ENCODE results near the gene BAG3. TPM values are rescaled to one million over a fixed set of nuclear protein-coding genes. Genes with fewer than 3 reads are reported as not detected.

The BAG3 gene
- total RNA-seq, 1 experiment from 2014 or later, result 75.7 TPM

GRCh38 chr10:119689016-119689580, 37.9 kb downstream of the BAG3 start:
- Histone ChIP-seq H3F3A (ENCODE audit: insufficient read depth, low read depth) (peaks cover 27% of the 10 kb centered on the region), H3K36me3 (ENCODE audit: low read depth) (no peaks in the 10 kb centered on the region), H3K4me3 (no peak overlapping the region), H3K4me2 (no peak overlapping the region), H3K9me3 (ENCODE audit: insufficient read depth, low read depth) (no peaks in the 10 kb centered on the region), H3K9me2 (ENCODE audit: insufficient read depth) (no peaks in the 10 kb centered on the region), H3K4me1 (replicated peaks; ENCODE audit: insufficient read depth) (peaks cover 23% of the 10 kb centered on the region), H3K27ac (no peak overlapping the region), H2AFZ (no peak overlapping the region), H4K20me1 (ENCODE audit: insufficient read depth) (no peaks in the 10 kb centered on the region), H3K27me3 (ENCODE audit: insufficient read depth, low read depth) (no peaks in the 10 kb centered on the region), H3K79me2 (ENCODE audit: low read depth) (no peaks in the 10 kb centered on the region)
- intact Hi-C loops (cut with micrococcal nuclease; ENCODE audit: unreplicated experiment), result no loop called here
- TF ChIP-seq EZH2 (IDR thresholded peaks at IDR 0.05; ENCODE audit: low read depth) (no peak), CTCF (conservative IDR thresholded peaks at IDR 0.05) (no peak)
- no TSS peak for BruUV-seq (replicated peaks)
- ChIA-PET POLR2A (ENCODE audit: unreplicated experiment) (no interaction called here), CTCF (interaction anchor here (0.7 kb wide), 1 partner anchor 176 kb away, joined by 15 read pairs; no protein-coding TSS in a partner anchor)
- no peak for DNase-seq

- H3K4me1 ChIP-seq (replicated peaks; ENCODE audit: insufficient read depth), result peaks cover 20% of the 10 kb centered on the region
- no TSS peak for BruUV-seq (replicated peaks)
- ChIA-PET CTCF (no interaction called here), POLR2A (ENCODE audit: unreplicated experiment) (no interaction called here)
- no peak overlapping the region for H3K27ac ChIP-seq
- no peak for DNase-seq
- no peaks in the 10 kb centered on the region for H3K9me2 ChIP-seq (ENCODE audit: insufficient read depth)
- no peaks in the 10 kb centered on the region for H3K79me2 ChIP-seq (ENCODE audit: low read depth)
- H3K4me2 ChIP-seq, result no peak overlapping the region
- H3K27me3 ChIP-seq (ENCODE audit: insufficient read depth, low read depth), result no peaks in the 10 kb centered on the region
- TF ChIP-seq EZH2 (IDR thresholded peaks at IDR 0.05; ENCODE audit: low read depth) (no peak), CTCF (conservative IDR thresholded peaks at IDR 0.05) (no peak)
- H3K9me3 ChIP-seq (ENCODE audit: insufficient read depth, low read depth), result no peaks in the 10 kb centered on the region
- intact Hi-C loops (cut with micrococcal nuclease; ENCODE audit: unreplicated experiment), result no loop called here
- H4K20me1 ChIP-seq (ENCODE audit: insufficient read depth), result no peaks in the 10 kb centered on the region
- no peaks in the 10 kb centered on the region for H3K36me3 ChIP-seq (ENCODE audit: low read depth)
- no peak overlapping the region for H2AFZ ChIP-seq
- peaks cover 18% of the 10 kb centered on the region for H3F3A ChIP-seq (ENCODE audit: insufficient read depth, low read depth)
- H3K4me3 ChIP-seq, result no peak overlapping the region
Measured at GRCh38 chr10:119691726-119692125, 40.5 kb downstream of the BAG3 start.

GRCh38 chr10:119693262-119693957, 42.2 kb downstream of the BAG3 start:
- no peak overlapping the region for H3K27ac ChIP-seq
- H3K9me3 ChIP-seq (ENCODE audit: insufficient read depth, low read depth), result no peaks in the 10 kb centered on the region
- no peaks in the 10 kb centered on the region for H3K9me2 ChIP-seq (ENCODE audit: insufficient read depth)
- no peak overlapping the region for H3K4me3 ChIP-seq
- no peak overlapping the region for H3K4me2 ChIP-seq
- no peaks in the 10 kb centered on the region for H3K79me2 ChIP-seq (ENCODE audit: low read depth)
- peaks cover under 1% of the 10 kb centered on the region; the same call in 1 of the 2 replicates for H3F3A ChIP-seq (ENCODE audit: insufficient read depth, low read depth)
- no peaks in the 10 kb centered on the region for H3K27me3 ChIP-seq (ENCODE audit: insufficient read depth, low read depth)
- H3K4me1 ChIP-seq (replicated peaks; ENCODE audit: insufficient read depth), result peaks cover 5% of the 10 kb centered on the region
- H2AFZ ChIP-seq, result no peak overlapping the region
- POLR2A ChIA-PET (ENCODE audit: unreplicated experiment), result no interaction called here
- no peaks in the 10 kb centered on the region for H4K20me1 ChIP-seq (ENCODE audit: insufficient read depth)
- intact Hi-C loops (cut with micrococcal nuclease; ENCODE audit: unreplicated experiment), result no loop called here
- CTCF ChIA-PET, result no interaction called here
- BruUV-seq (replicated peaks), result no TSS peak
- DNase-seq, result no peak
- TF ChIP-seq CTCF (conservative IDR thresholded peaks at IDR 0.05), result no peak
- TF ChIP-seq EZH2 (IDR thresholded peaks at IDR 0.05; ENCODE audit: low read depth), result no peak
- no peaks in the 10 kb centered on the region for H3K36me3 ChIP-seq (ENCODE audit: low read depth)
